Measurements from ENCODE around the gene SPTBN1. TPM values are rescaled to one million over a fixed set of nuclear protein-coding genes. Genes with fewer than 3 reads are reported as not detected.

The SPTBN1 gene
- total RNA-seq, 6 experiments from 2014 or later, result 128 to 169 (median 159) TPM

GRCh38 chr2:54461261-54461660, 5.1 kb downstream of the SPTBN1 start:
- no peak for DNase-seq
- Mint-ChIP-seq H3K27me3 (ENCODE audit: insufficient read depth) (peaks cover 2% of the 10 kb centered on the region; the same call in 1 of the 2 replicates), H3K36me3 (ENCODE audit: low read depth) (peaks cover 7% of the 10 kb centered on the region; the same call in 1 of the 2 replicates), H3K4me3 (no peak overlapping the region), H3K27ac (no peak overlapping the region), H3K4me1 (ENCODE audit: low read depth) (peaks cover 41% of the 10 kb centered on the region), H3K9me3 (no peaks in the 10 kb centered on the region)
- TF ChIP-seq, protein P1, sequence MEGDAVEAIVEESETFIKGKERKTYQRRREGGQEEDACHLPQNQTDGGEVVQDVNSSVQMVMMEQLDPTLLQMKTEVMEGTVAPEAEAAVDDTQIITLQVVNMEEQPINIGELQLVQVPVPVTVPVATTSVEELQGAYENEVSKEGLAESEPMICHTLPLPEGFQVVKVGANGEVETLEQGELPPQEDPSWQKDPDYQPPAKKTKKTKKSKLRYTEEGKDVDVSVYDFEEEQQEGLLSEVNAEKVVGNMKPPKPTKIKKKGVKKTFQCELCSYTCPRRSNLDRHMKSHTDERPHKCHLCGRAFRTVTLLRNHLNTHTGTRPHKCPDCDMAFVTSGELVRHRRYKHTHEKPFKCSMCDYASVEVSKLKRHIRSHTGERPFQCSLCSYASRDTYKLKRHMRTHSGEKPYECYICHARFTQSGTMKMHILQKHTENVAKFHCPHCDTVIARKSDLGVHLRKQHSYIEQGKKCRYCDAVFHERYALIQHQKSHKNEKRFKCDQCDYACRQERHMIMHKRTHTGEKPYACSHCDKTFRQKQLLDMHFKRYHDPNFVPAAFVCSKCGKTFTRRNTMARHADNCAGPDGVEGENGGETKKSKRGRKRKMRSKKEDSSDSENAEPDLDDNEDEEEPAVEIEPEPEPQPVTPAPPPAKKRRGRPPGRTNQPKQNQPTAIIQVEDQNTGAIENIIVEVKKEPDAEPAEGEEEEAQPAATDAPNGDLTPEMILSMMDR (IDR thresholded peaks at IDR 0.05), result no peak

GRCh38 chr2:54464341-54464740, 8.2 kb downstream of the SPTBN1 start:
- Mint-ChIP-seq H3K4me3 (no peak overlapping the region), H3K4me1 (ENCODE audit: low read depth) (peaks cover 46% of the 10 kb centered on the region), H3K27me3 (ENCODE audit: insufficient read depth) (no peaks in the 10 kb centered on the region), H3K9me3 (no peaks in the 10 kb centered on the region), H3K36me3 (ENCODE audit: low read depth) (peaks cover 7% of the 10 kb centered on the region; the same call in 1 of the 2 replicates), H3K27ac (no peak overlapping the region)
- DNase-seq, result no peak
- TF ChIP-seq, protein P1 (IDR thresholded peaks at IDR 0.05), result no peak

DNA sequence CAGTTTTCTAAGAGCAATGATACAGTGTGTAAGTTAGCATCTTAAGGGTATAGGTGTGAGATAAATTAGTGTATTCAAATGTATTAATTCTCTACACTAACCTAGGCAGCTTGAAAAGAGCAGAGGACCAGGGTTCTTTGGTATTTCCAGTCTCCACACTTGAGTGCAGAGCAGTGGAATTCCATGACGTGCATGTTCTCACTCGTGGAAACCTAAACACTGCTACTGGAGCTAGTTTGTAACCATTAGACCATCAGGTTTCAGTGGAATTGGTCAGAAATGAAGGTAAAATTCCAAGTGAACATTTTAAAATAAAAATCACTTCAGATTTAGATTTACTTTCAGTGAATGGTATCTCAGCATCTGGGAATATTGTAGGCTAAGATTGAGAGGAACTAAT, 9.0 kb downstream of the SPTBN1 start:
- H3K36me3 Mint-ChIP-seq (ENCODE audit: low read depth), result peaks cover 7% of the 10 kb centered on the region; the same call in 1 of the 2 replicates
- TF ChIP-seq, protein P1 (IDR thresholded peaks at IDR 0.05), result no peak
- H3K9me3 Mint-ChIP-seq, result no peaks in the 10 kb centered on the region
- H3K4me3 Mint-ChIP-seq, result no peak overlapping the region
- H3K27me3 Mint-ChIP-seq (ENCODE audit: insufficient read depth), result no peaks in the 10 kb centered on the region
- no peak overlapping the region for H3K27ac Mint-ChIP-seq
- no peak for DNase-seq
- peaks cover 50% of the 10 kb centered on the region for H3K4me1 Mint-ChIP-seq (ENCODE audit: low read depth)

DNA sequence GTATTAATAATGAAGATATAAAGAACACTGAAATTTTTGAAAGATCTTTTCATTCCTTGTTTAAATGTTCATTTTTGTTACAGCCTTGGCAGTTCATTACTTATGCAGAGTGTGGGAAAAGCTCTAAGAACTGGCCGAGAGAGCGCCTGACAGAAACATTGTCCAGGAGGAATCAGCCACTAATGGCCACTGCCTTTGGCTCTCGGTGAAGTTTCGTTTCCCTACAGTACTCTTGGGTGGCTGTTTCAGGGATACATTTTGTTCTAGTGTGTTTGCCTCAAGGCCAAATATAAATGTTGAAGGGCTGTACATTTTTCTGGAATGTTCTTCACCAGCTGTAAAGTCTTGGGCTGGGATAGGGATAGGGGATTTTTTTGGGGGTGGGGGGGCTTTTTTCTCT, 10.7 kb downstream of the SPTBN1 start:
- TF ChIP-seq, protein P1 (IDR thresholded peaks at IDR 0.05), result no peak
- Mint-ChIP-seq H3K4me3 (peak overlapping the region; percentile 59; the same call in 1 of the 2 replicates), H3K27ac (peak overlapping the region; percentile 24; the same call in 1 of the 2 replicates), H3K36me3 (ENCODE audit: low read depth) (peaks cover 7% of the 10 kb centered on the region; the same call in 1 of the 2 replicates), H3K27me3 (ENCODE audit: insufficient read depth) (no peaks in the 10 kb centered on the region), H3K9me3 (no peaks in the 10 kb centered on the region), H3K4me1 (ENCODE audit: low read depth) (peaks cover 67% of the 10 kb centered on the region)
- no peak for DNase-seq

DNA sequence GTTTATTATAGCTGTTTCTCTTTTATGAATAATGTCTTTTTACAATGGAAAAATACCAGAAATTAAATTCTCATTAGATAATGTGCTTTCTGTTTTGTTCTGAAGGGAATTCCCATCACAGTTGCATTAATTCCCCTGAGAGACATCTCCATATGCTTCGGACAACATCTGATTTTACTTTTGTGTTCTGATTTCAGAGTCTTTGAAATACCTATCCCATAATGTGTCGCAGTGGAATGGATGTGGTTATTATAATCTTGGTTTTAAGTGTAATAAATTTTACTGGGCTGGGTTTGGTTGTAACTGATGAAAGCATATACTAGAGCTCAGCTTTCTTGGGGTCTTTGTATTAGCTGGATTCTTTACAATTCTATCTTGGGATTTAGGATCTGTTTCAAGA, 12.5 kb downstream of the SPTBN1 start:
- H3K9me3 Mint-ChIP-seq, result no peaks in the 10 kb centered on the region
- no peak overlapping the region for H3K4me3 Mint-ChIP-seq
- peak overlapping the region; percentile 65; the same call in 1 of the 2 replicates for H3K27ac Mint-ChIP-seq
- TF ChIP-seq, protein P1 (IDR thresholded peaks at IDR 0.05), result no peak
- H3K4me1 Mint-ChIP-seq (ENCODE audit: low read depth), result peaks cover 85% of the 10 kb centered on the region
- DNase-seq, result no peak
- no peaks in the 10 kb centered on the region for H3K27me3 Mint-ChIP-seq (ENCODE audit: insufficient read depth)
- no peaks in the 10 kb centered on the region; the same call in 1 of the 2 replicates for H3K36me3 Mint-ChIP-seq (ENCODE audit: low read depth)
